ENCODE measurements around the gene PITPNB.

Gene PITPNB

GRCh38 chr22:27918341-27919221 lies 475 bp downstream of the PITPNB start:
- DNase-seq = peak; percentile 7

GRCh38 chr22:27915986-27916385 lies 3.1 kb downstream of the PITPNB start:
- no peak for DNase-seq

- DNase-seq = no peak
These were observed 5.8 kb downstream of the PITPNB start for GRCh38 chr22:27913162-27913741.

GRCh38 chr22:27912101-27912500 lies 7.0 kb downstream of the PITPNB start:
- DNase-seq = no peak

- DNase-seq = no peak
These were observed 7.7 kb downstream of the PITPNB start for GRCh38 chr22:27911330-27911729.

- DNase-seq = no peak
These were observed 12.8 kb downstream of the PITPNB start for GRCh38 chr22:27906241-27906640.

- no peak for DNase-seq
These were observed 13.4 kb downstream of the PITPNB start for GRCh38 chr22:27905653-27906052.

GRCh38 chr22:27903805-27904473 lies 15.1 kb downstream of the PITPNB start:
- DNase-seq = no peak

- DNase-seq = no peak
These were observed 18.9 kb downstream of the PITPNB start for GRCh38 chr22:27900153-27900552.

GRCh38 chr22:27896245-27896644 lies 22.8 kb downstream of the PITPNB start:
- DNase-seq = no peak

- DNase-seq = no peak
These were observed 23.5 kb downstream of the PITPNB start for GRCh38 chr22:27895600-27895999.

- no peak for DNase-seq
These were observed 26.2 kb downstream of the PITPNB start for GRCh38 chr22:27892811-27893210.

GRCh38 chr22:27892064-27892463 lies 27.0 kb downstream of the PITPNB start:
- no peak for DNase-seq

- DNase-seq = no peak
These were observed 30.7 kb downstream of the PITPNB start for GRCh38 chr22:27888310-27888709.

- no peak for DNase-seq
These were observed 32.3 kb downstream of the PITPNB start for GRCh38 chr22:27886843-27887151.

GRCh38 chr22:27885977-27886842 lies 32.8 kb downstream of the PITPNB start:
- no peak for DNase-seq

GRCh38 chr22:27883656-27884350 lies 35.3 kb downstream of the PITPNB start:
- no peak for DNase-seq

GRCh38 chr22:27882507-27883290 lies 36.4 kb downstream of the PITPNB start:
- DNase-seq = no peak

GRCh38 chr22:27881421-27881820 lies 37.6 kb downstream of the PITPNB start:
- DNase-seq = no peak

- peak; percentile 23 for DNase-seq
These were observed 38.2 kb downstream of the PITPNB start for GRCh38 chr22:27880778-27881394.

GRCh38 chr22:27879923-27880322 lies 39.1 kb downstream of the PITPNB start:
- no peak for DNase-seq
